Stimulated activated CD4-positive, alpha-beta T cell treated with anti-CD3 and anti-CD28 coated beads, Interleukin-4, amount 100 ng/mL, for 1 hour (primary cell): ENCODE measurements around the gene GPR142.
"Not testable (repeated sequence)": the region's sequence is repeated elsewhere in the genome, so short reads cannot be mapped to it uniquely, and the experiment has no call there.

ENCODE experiments used
- DNase-seq: peaks from one replicate; pipeline ENCODE4 v3.0.0-alpha.2; 2020

GPR142 gene

GRCh38 chr17:74394977-74395376 lies 27.7 kb downstream of the GPR142 start:
- DNase-seq, result no peak

GRCh38 chr17:74396567-74396966 lies 29.3 kb downstream of the GPR142 start:
- DNase-seq, result no peak

GRCh38 chr17:74402048-74402447 lies 34.7 kb downstream of the GPR142 start:
- no peak for DNase-seq

GRCh38 chr17:74403512-74404137 lies 36.3 kb downstream of the GPR142 start:
- no peak for DNase-seq

- DNase-seq, result no peak
These were observed 36.9 kb downstream of the GPR142 start for GRCh38 chr17:74404218-74404617.

- DNase-seq, result no peak
These were observed 37.5 kb downstream of the GPR142 start for GRCh38 chr17:74404789-74405188.

GRCh38 chr17:74405311-74405710 lies 38.0 kb downstream of the GPR142 start:
- DNase-seq, result not testable (repeated sequence)

GRCh38 chr17:74407384-74407783 lies 40.1 kb downstream of the GPR142 start:
- no peak for DNase-seq

- DNase-seq, result no peak
These were observed 41.0 kb downstream of the GPR142 start for GRCh38 chr17:74408262-74408661.

GRCh38 chr17:74408815-74409214 lies 41.5 kb downstream of the GPR142 start:
- no peak for DNase-seq

- DNase-seq, result no peak
These were observed 42.7 kb downstream of the GPR142 start for GRCh38 chr17:74410001-74410443.

GRCh38 chr17:74412581-74412980 lies 45.3 kb downstream of the GPR142 start:
- DNase-seq, result no peak

GRCh38 chr17:74413491-74413890 lies 46.2 kb downstream of the GPR142 start:
- no peak for DNase-seq

GRCh38 chr17:74414510-74414909 lies 47.2 kb downstream of the GPR142 start:
- no peak for DNase-seq

- no peak for DNase-seq
These were observed 48.5 kb downstream of the GPR142 start for GRCh38 chr17:74415608-74416396.

- DNase-seq, result no peak
These were observed 50.1 kb downstream of the GPR142 start for GRCh38 chr17:74417178-74418045.

GRCh38 chr17:74419928-74420411 lies 52.7 kb downstream of the GPR142 start:
- no peak for DNase-seq
